ENCODE measurements around the gene SIL1. TPM values are rescaled to one million over a fixed set of nuclear protein-coding genes. Genes with fewer than 3 reads are reported as not detected.

The SIL1 gene
- total RNA-seq, 1 experiment from 2014 or later, result 114 TPM

GRCh38 chr5:138909734-138910133 lies 288.4 kb downstream of the SIL1 start:
- H3K4me1 Mint-ChIP-seq (ENCODE audit: insufficient read depth, unreplicated experiment), result peaks cover 10% of the 10 kb centered on the region
- no peak for DNase-seq (ENCODE audit: unreplicated experiment)
- no peaks in the 10 kb centered on the region for H3K27me3 Mint-ChIP-seq (ENCODE audit: insufficient read depth, unreplicated experiment)
- intact Hi-C loops (cut with micrococcal nuclease), result no loop called here
- ChIA-PET CTCF (no interaction called here), POLR2A (no interaction called here)
- TF ChIP-seq CTCF (IDR thresholded peaks at IDR 0.05; ENCODE audit: unreplicated experiment), result no peak
- no peak overlapping the region for H3K4me3 Mint-ChIP-seq (ENCODE audit: unreplicated experiment)
- BruUV-seq (replicated peaks), result no TSS peak
- H3K27ac Mint-ChIP-seq (ENCODE audit: low read depth, unreplicated experiment), result no peak overlapping the region
- peaks cover 86% of the 10 kb centered on the region for H3K36me3 Mint-ChIP-seq (ENCODE audit: insufficient read depth, unreplicated experiment)
- no peaks in the 10 kb centered on the region for H3K9me3 Mint-ChIP-seq (ENCODE audit: unreplicated experiment)

GRCh38 chr5:138905541-138905940 lies 292.6 kb downstream of the SIL1 start:
- Mint-ChIP-seq H3K27me3 (ENCODE audit: insufficient read depth, unreplicated experiment) (no peaks in the 10 kb centered on the region), H3K36me3 (ENCODE audit: insufficient read depth, unreplicated experiment) (peaks cover 99% of the 10 kb centered on the region), H3K4me1 (ENCODE audit: insufficient read depth, unreplicated experiment) (peaks cover 18% of the 10 kb centered on the region), H3K4me3 (ENCODE audit: unreplicated experiment) (no peak overlapping the region), H3K27ac (ENCODE audit: low read depth, unreplicated experiment) (peak overlapping the region; percentile 59), H3K9me3 (ENCODE audit: unreplicated experiment) (no peaks in the 10 kb centered on the region)
- peak; percentile 14 for DNase-seq (ENCODE audit: unreplicated experiment)
- BruUV-seq (replicated peaks), result TSS peak; percentile 6
- POLR2A ChIA-PET, result no interaction called here
- TF ChIP-seq CTCF (IDR thresholded peaks at IDR 0.05; ENCODE audit: unreplicated experiment), result no peak
- CTCF ChIA-PET, result no interaction called here
- intact Hi-C loops (cut with micrococcal nuclease), result no loop called here

- peaks cover 92% of the 10 kb centered on the region for H3K36me3 Mint-ChIP-seq (ENCODE audit: insufficient read depth, unreplicated experiment)
- no peaks in the 10 kb centered on the region for H3K9me3 Mint-ChIP-seq (ENCODE audit: unreplicated experiment)
- BruUV-seq (replicated peaks), result no TSS peak
- CTCF ChIA-PET, result no interaction called here
- peak; percentile 40 for DNase-seq (ENCODE audit: unreplicated experiment)
- H3K27ac Mint-ChIP-seq (ENCODE audit: low read depth, unreplicated experiment), result peak overlapping the region; percentile 47
- POLR2A ChIA-PET, result no interaction called here
- no peak overlapping the region for H3K4me3 Mint-ChIP-seq (ENCODE audit: unreplicated experiment)
- intact Hi-C loops (cut with micrococcal nuclease), result no loop called here
- no peak for TF ChIP-seq CTCF (IDR thresholded peaks at IDR 0.05; ENCODE audit: unreplicated experiment)
- peaks cover 31% of the 10 kb centered on the region for H3K4me1 Mint-ChIP-seq (ENCODE audit: insufficient read depth, unreplicated experiment)
- H3K27me3 Mint-ChIP-seq (ENCODE audit: insufficient read depth, unreplicated experiment), result no peaks in the 10 kb centered on the region
Observed at GRCh38 chr5:138903130-138903775, 294.9 kb downstream of the SIL1 start.

GRCh38 chr5:138901716-138902115 lies 296.5 kb downstream of the SIL1 start:
- DNase-seq (ENCODE audit: unreplicated experiment), result no peak
- POLR2A ChIA-PET, result no interaction called here
- TF ChIP-seq CTCF (IDR thresholded peaks at IDR 0.05; ENCODE audit: unreplicated experiment), result no peak
- Mint-ChIP-seq H3K4me1 (ENCODE audit: insufficient read depth, unreplicated experiment) (peaks cover 31% of the 10 kb centered on the region), H3K4me3 (ENCODE audit: unreplicated experiment) (no peak overlapping the region), H3K36me3 (ENCODE audit: insufficient read depth, unreplicated experiment) (peaks cover 87% of the 10 kb centered on the region), H3K27ac (ENCODE audit: low read depth, unreplicated experiment) (peak overlapping the region; percentile 26), H3K9me3 (ENCODE audit: unreplicated experiment) (no peaks in the 10 kb centered on the region), H3K27me3 (ENCODE audit: insufficient read depth, unreplicated experiment) (no peaks in the 10 kb centered on the region)
- BruUV-seq (replicated peaks), result no TSS peak
- intact Hi-C loops (cut with micrococcal nuclease), result no loop called here
- CTCF ChIA-PET, result interaction anchor here (0.9 kb wide), 1 partner anchor 77 kb away, joined by 3 read pairs; no protein-coding TSS in a partner anchor

Measured in MCF 10A (cell line).